ENCODE results near the gene PDZD2. TPM values are rescaled to one million over a fixed set of nuclear protein-coding genes. Genes with fewer than 3 reads are reported as not detected.

The PDZD2 gene
- total and polyA plus RNA-seq, 4 experiments from 2014 or later, result 0.07 to 1.1 (median 0.68) TPM

- Histone ChIP-seq H3K4me1 (ENCODE audit: insufficient read depth, low read length) (no peaks in the 10 kb centered on the region), H3K27ac (ENCODE audit: low read depth, low read length) (no peak overlapping the region), H3K4me3 (ENCODE audit: low read length in 2 of 2) (no peak overlapping the region), H3K27me3 (ENCODE audit: insufficient read depth, low read length) (no peaks in the 10 kb centered on the region), H3K9me3 (ENCODE audit: control insufficient read depth in 1 of 2, low read length in 2 of 2) (no peaks in the 10 kb centered on the region), H3K36me3 (ENCODE audit: insufficient read depth, low read length) (no peaks in the 10 kb centered on the region)
- Mint-ChIP-seq H3K27ac (no peak overlapping the region), H3K27me3 (no peaks in the 10 kb centered on the region), H3K9me3 (peaks cover 0 to 3% (median 1%) of the 10 kb centered on the region in 8 donors), H3K4me3 (no peak overlapping the region), H3K36me3 (no peaks in the 10 kb centered on the region), H3K4me1 (no peaks in the 10 kb centered on the region)
- CTCF ChIA-PET (ENCODE audit: partially characterized antibody), result no interaction called here
- POLR2A ChIA-PET (ENCODE audit: partially characterized antibody), result no interaction called here
- intact Hi-C loops (cut with micrococcal nuclease), result no loop called here
- no peak for DNase-seq
These were observed 298.8 kb downstream of the PDZD2 start for GRCh38 chr5:31937703-31938102.

- no peak for DNase-seq
- H3K27me3 Mint-ChIP-seq, result no peaks in the 10 kb centered on the region
- POLR2A ChIA-PET (ENCODE audit: partially characterized antibody), result no interaction called here
- CTCF ChIA-PET (ENCODE audit: partially characterized antibody), result no interaction called here
- no peak overlapping the region for H3K27ac ChIP-seq (ENCODE audit: low read depth, low read length)
- no peaks in the 10 kb centered on the region for H3K27me3 ChIP-seq (ENCODE audit: insufficient read depth, low read length)
- no peaks in the 10 kb centered on the region for H3K4me1 ChIP-seq (ENCODE audit: insufficient read depth, low read length)
- no peaks in the 10 kb centered on the region for H3K36me3 ChIP-seq (ENCODE audit: insufficient read depth, low read length)
- no peaks in the 10 kb centered on the region for H3K36me3 Mint-ChIP-seq
- intact Hi-C loops (cut with micrococcal nuclease), result no loop called here
- no peak overlapping the region for H3K4me3 ChIP-seq (ENCODE audit: low read length in 2 of 2)
- peaks cover 0 to 3% (median under 1%) of the 10 kb centered on the region in 8 donors for H3K9me3 Mint-ChIP-seq
- H3K4me1 Mint-ChIP-seq, result no peaks in the 10 kb centered on the region
- no peaks in the 10 kb centered on the region for H3K9me3 ChIP-seq (ENCODE audit: control insufficient read depth in 1 of 2, low read length in 2 of 2)
- H3K4me3 Mint-ChIP-seq, result no peak overlapping the region
- no peak overlapping the region for H3K27ac Mint-ChIP-seq
These were observed 300.2 kb downstream of the PDZD2 start for GRCh38 chr5:31939151-31939550.

GRCh38 chr5:31941151-31941755 is 302.3 kb downstream of the PDZD2 start:
- CTCF ChIA-PET (ENCODE audit: partially characterized antibody), result no interaction called here
- DNase-seq, result no peak

GRCh38 chr5:31942546-31942945 is 303.6 kb downstream of the PDZD2 start:
- Mint-ChIP-seq H3K27me3 (no peaks in the 10 kb centered on the region), H3K9me3 (peaks cover 0 to 3% (median under 1%) of the 10 kb centered on the region in 8 donors), H3K36me3 (no peaks in the 10 kb centered on the region), H3K4me1 (no peaks in the 10 kb centered on the region), H3K4me3 (no peak overlapping the region), H3K27ac (no peak overlapping the region)
- Histone ChIP-seq H3K4me1 (ENCODE audit: insufficient read depth, low read length) (no peaks in the 10 kb centered on the region), H3K4me3 (ENCODE audit: low read length in 2 of 2) (no peak overlapping the region), H3K27ac (ENCODE audit: low read depth, low read length) (no peak overlapping the region), H3K36me3 (ENCODE audit: insufficient read depth, low read length) (no peaks in the 10 kb centered on the region), H3K9me3 (ENCODE audit: control insufficient read depth in 1 of 2, low read length in 2 of 2) (no peaks in the 10 kb centered on the region), H3K27me3 (ENCODE audit: insufficient read depth, low read length) (no peaks in the 10 kb centered on the region)
- ChIA-PET CTCF (ENCODE audit: partially characterized antibody) (no interaction called here), POLR2A (ENCODE audit: partially characterized antibody) (no interaction called here)
- no peak for DNase-seq
- intact Hi-C loops (cut with micrococcal nuclease), result no loop called here

More at GRCh38 chr5:31941151-31941755, 302.3 kb downstream of the PDZD2 start:
- H3K27me3 ChIP-seq (ENCODE audit: insufficient read depth, low read length), result no peaks in the 10 kb centered on the region
- H3K9me3 ChIP-seq (ENCODE audit: control insufficient read depth in 1 of 2, low read length in 2 of 2), result no peaks in the 10 kb centered on the region
- Mint-ChIP-seq H3K9me3 (peaks cover 0 to 3% (median under 1%) of the 10 kb centered on the region in 8 donors), H3K4me3 (no peak overlapping the region), H3K4me1 (no peaks in the 10 kb centered on the region), H3K36me3 (no peaks in the 10 kb centered on the region), H3K27me3 (no peaks in the 10 kb centered on the region), H3K27ac (no peak overlapping the region)
- no peaks in the 10 kb centered on the region for H3K36me3 ChIP-seq (ENCODE audit: insufficient read depth, low read length)
- POLR2A ChIA-PET (ENCODE audit: partially characterized antibody), result no interaction called here
- H3K27ac ChIP-seq (ENCODE audit: low read depth, low read length), result no peak overlapping the region
- H3K4me1 ChIP-seq (ENCODE audit: insufficient read depth, low read length), result no peaks in the 10 kb centered on the region
- H3K4me3 ChIP-seq (ENCODE audit: low read length in 2 of 2), result no peak overlapping the region
- intact Hi-C loops (cut with micrococcal nuclease), result no loop called here

- Histone ChIP-seq H3K27me3 (ENCODE audit: insufficient read depth, low read length) (no peaks in the 10 kb centered on the region), H3K36me3 (ENCODE audit: insufficient read depth, low read length) (no peaks in the 10 kb centered on the region), H3K4me3 (ENCODE audit: low read length in 2 of 2) (no peak overlapping the region), H3K9me3 (ENCODE audit: control insufficient read depth in 1 of 2, low read length in 2 of 2) (no peaks in the 10 kb centered on the region), H3K27ac (ENCODE audit: low read depth, low read length) (no peak overlapping the region), H3K4me1 (ENCODE audit: insufficient read depth, low read length) (no peaks in the 10 kb centered on the region)
- ChIA-PET POLR2A (ENCODE audit: partially characterized antibody) (no interaction called here), CTCF (ENCODE audit: partially characterized antibody) (no interaction called here)
- DNase-seq, result no peak
- intact Hi-C loops (cut with micrococcal nuclease), result no loop called here
- Mint-ChIP-seq H3K4me1 (no peaks in the 10 kb centered on the region), H3K27ac (no peak overlapping the region), H3K9me3 (peaks cover 0 to 2% (median 0%) of the 10 kb centered on the region in 8 donors), H3K4me3 (no peak overlapping the region), H3K36me3 (no peaks in the 10 kb centered on the region), H3K27me3 (no peaks in the 10 kb centered on the region)
These were observed 305.9 kb downstream of the PDZD2 start for GRCh38 chr5:31944684-31945445.

- intact Hi-C loops (cut with micrococcal nuclease), result no loop called here
- H3K4me3 Mint-ChIP-seq, result no peak overlapping the region
- CTCF ChIA-PET (ENCODE audit: partially characterized antibody), result no interaction called here
These were observed 309.1 kb downstream of the PDZD2 start for GRCh38 chr5:31948006-31948405.

GRCh38 chr5:31952067-31952466 is 313.1 kb downstream of the PDZD2 start:
- Histone ChIP-seq H3K4me1 (ENCODE audit: insufficient read depth, low read length) (no peaks in the 10 kb centered on the region), H3K27me3 (ENCODE audit: insufficient read depth, low read length) (no peaks in the 10 kb centered on the region), H3K4me3 (ENCODE audit: low read length in 2 of 2) (no peak overlapping the region), H3K27ac (ENCODE audit: low read depth, low read length) (no peak overlapping the region), H3K36me3 (ENCODE audit: insufficient read depth, low read length) (no peaks in the 10 kb centered on the region), H3K9me3 (ENCODE audit: control insufficient read depth in 1 of 2, low read length in 2 of 2) (no peaks in the 10 kb centered on the region)
- intact Hi-C loops (cut with micrococcal nuclease), result no loop called here
- Mint-ChIP-seq H3K9me3 (peaks cover 0 to 5% (median under 1%) of the 10 kb centered on the region in 8 donors), H3K4me3 (no peak overlapping the region), H3K27me3 (no peaks in the 10 kb centered on the region), H3K36me3 (no peaks in the 10 kb centered on the region), H3K4me1 (no peaks in the 10 kb centered on the region), H3K27ac (no peak overlapping the region)
- ChIA-PET CTCF (ENCODE audit: partially characterized antibody) (no interaction called here), POLR2A (ENCODE audit: partially characterized antibody) (no interaction called here)
- DNase-seq, result no peak

More at GRCh38 chr5:31948006-31948405, 309.1 kb downstream of the PDZD2 start:
- POLR2A ChIA-PET (ENCODE audit: partially characterized antibody), result no interaction called here
- Histone ChIP-seq H3K4me1 (ENCODE audit: insufficient read depth, low read length) (no peaks in the 10 kb centered on the region), H3K9me3 (ENCODE audit: control insufficient read depth in 1 of 2, low read length in 2 of 2) (no peaks in the 10 kb centered on the region), H3K27me3 (ENCODE audit: insufficient read depth, low read length) (no peaks in the 10 kb centered on the region), H3K27ac (ENCODE audit: low read depth, low read length) (no peak overlapping the region), H3K36me3 (ENCODE audit: insufficient read depth, low read length) (no peaks in the 10 kb centered on the region), H3K4me3 (ENCODE audit: low read length in 2 of 2) (no peak overlapping the region)
- Mint-ChIP-seq H3K4me1 (no peaks in the 10 kb centered on the region), H3K36me3 (no peaks in the 10 kb centered on the region), H3K9me3 (peaks cover 0 to 5% (median 0%) of the 10 kb centered on the region in 8 donors), H3K27ac (no peak overlapping the region), H3K27me3 (no peaks in the 10 kb centered on the region)
- DNase-seq, result no peak
